ENCODE data around the gene WNT3.
"Not testable (repeated sequence)": the region's sequence is repeated elsewhere in the genome, so short reads cannot be mapped to it uniquely, and the experiment has no call there.

The WNT3 gene

GRCh38 chr17:46811978-46812583 lies 6.4 kb downstream of the WNT3 start:
- no peak for DNase-seq

DNA sequence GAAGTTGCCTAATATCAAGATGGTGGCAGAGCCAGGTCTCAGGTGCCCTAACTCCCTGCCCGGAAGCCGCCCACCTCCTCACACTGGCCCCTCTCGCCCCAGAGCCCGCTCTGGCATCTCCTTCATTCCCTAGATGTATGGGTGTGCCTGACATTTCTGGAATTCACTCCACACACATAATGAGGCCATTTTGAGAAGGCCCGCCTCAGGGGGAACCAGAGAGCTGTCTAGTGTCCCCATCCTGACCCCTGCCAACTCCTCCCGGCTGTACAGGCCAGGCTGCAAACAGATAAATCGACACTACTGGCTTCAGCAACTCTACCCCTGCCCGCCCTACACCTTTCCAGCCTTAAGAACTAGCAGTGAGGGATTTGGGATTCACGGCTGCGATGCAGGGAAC lies 7.7 kb downstream of the WNT3 start:
- no peak for DNase-seq

DNA sequence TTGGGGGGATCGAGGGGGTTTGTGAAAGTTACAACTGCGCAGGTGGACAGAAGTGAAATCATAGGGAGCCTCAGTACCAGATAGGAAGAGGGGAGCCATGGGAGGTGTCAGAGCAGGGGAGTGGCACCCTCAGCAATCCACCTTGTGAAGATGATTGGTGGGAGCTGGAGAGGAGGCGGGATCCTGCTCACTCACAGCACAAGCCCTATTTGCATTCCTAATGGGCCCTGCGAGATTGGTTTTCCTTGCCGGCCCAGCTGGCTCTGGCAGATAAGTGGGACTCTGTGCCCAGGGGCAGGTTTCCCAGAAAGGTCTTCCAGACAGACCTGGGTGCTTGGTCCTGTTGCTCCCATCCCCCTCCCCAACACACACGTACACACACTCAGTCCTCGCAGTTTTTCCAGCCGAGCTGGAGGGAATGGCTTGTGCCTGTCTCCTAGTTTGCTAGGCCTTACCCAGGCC lies 9.4 kb downstream of the WNT3 start:
- no peak for DNase-seq

DNA sequence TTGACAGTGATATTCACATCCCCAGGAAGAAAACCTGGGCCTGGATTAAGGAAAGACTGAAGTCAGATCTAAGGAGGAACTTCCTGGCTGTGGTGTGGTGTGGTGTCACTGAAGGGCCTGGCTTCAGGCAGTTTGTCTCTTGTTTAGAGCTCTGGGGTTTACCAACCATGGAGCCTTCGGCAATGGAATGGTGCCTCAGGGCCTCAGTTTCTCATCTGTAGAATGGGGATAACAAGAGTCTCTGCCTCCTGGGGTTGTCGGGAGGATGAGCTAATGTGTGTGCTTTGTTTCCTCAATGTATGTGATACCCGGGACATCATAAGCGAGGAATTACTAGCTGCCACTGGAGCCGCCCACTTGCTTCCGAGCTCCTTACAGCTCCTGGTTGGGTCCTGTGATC lies 12.7 kb downstream of the WNT3 start:
- no peak for DNase-seq

GRCh38 chr17:46803544-46803943 lies 14.9 kb downstream of the WNT3 start:
- DNase-seq: no peak

DNA sequence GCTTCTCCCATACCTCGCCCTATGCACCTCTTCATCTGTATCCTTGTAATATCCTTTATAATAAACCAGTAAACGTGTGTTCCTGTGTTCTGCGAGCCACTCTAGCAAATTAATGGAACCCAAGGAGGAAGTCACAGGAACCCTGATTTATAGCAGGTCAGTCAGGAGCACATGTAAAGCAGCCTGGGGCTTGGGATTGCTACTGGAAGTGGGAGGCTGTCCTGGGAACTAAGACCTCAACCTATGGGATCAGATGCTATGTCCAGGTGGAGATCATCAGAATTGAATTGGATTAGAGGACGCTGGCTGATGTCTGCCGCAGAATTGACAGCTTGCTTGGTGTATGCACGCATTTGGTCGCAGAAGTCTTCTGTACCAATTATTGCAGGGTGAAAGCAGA lies 15.7 kb downstream of the WNT3 start:
- DNase-seq: no peak

DNA sequence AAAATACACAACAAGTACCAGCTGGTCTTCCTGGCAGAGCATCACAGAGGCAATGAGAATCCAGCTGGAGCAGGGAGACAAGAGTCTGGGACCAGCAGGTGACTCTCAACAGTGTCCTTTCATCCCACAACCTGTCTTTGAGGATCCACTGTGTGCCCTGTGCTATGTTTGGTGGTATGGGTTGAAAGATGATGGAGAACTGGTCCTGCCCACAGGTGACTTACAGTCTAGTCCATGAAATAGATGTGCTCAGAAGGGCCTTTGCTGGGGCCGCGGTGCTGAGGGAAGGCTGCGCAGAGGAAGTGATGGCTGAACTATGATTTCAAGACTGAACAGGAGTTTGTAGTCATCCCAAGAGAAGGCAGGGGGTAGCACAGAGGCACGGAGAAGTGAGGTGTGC lies 17.9 kb downstream of the WNT3 start:
- no peak for DNase-seq

DNA sequence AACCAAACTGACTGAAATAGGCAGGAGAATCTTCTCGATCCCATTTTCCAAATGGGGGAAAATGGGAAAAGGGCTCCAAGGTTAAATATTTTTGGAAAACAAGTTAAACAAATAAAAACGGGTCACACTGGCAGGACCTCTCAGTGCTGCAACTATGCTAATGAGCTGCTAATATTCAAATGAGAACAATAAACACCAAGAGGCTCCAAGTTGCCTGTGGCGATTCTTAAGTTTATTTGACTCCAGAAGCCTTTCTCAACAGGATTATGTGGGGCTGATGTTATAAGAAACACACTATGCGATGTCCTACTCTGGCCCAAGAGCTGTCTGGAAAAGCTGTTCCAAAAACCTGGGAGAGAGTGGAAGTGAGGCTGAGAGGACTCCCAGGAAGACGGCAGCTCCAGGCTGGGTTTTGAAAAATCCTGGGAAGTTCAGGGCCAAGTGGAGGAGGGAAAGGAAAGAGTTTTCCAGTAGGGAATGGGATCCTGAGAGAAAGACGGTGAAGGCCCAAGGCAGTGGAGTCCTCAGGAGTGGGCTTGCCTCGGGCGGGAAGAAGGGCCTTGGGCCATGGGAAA lies 21.4 kb downstream of the WNT3 start:
- no peak for DNase-seq

DNA sequence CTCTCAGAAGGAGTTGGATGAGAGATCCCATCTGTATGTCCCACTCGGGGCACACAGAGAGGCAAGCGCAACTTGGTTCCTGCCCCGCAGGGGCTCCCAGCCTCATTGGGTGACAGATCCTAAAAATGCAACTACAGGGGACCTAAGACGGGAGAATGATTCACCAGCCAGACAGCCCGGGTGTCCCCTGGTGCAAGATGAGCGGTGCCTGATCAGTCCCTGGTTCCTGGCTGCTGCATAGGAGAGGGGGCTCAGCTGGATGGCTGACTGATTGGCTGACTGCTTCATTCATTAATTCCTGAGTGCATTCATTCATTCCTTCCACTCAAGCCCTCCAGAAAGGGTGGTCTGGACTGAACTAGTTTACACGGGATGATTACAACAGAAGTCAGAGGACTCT lies 22.0 kb downstream of the WNT3 start:
- no peak for DNase-seq

- no peak for DNase-seq
Observed at GRCh38 chr17:46796084-46796483, 22.4 kb downstream of the WNT3 start.

GRCh38 chr17:46795379-46795952 lies 23.0 kb downstream of the WNT3 start:
- no peak for DNase-seq

- DNase-seq: no peak
Observed at GRCh38 chr17:46794318-46794717, 24.2 kb downstream of the WNT3 start.

DNA sequence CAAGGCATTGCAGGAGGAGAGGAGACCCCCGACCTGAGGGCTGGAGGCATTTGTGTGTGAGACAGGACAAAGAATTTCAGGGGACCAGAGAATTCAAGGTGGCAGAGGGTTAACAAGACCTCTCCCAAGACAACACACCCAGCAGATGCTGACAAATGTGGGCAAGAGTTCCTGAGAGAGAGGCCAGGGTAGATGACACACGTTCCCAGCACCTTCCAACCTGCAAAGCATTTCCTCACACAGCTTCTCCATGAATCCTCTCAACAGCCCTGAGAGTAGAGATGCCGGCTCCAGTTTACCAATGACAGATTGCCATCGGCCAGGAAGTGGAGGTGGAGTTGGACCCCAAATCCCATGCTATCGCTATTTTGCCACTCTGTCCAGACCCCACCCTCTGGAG lies 25.0 kb downstream of the WNT3 start:
- no peak for DNase-seq

GRCh38 chr17:46793023-46793422 lies 25.5 kb downstream of the WNT3 start:
- not testable (repeated sequence) for DNase-seq

DNA sequence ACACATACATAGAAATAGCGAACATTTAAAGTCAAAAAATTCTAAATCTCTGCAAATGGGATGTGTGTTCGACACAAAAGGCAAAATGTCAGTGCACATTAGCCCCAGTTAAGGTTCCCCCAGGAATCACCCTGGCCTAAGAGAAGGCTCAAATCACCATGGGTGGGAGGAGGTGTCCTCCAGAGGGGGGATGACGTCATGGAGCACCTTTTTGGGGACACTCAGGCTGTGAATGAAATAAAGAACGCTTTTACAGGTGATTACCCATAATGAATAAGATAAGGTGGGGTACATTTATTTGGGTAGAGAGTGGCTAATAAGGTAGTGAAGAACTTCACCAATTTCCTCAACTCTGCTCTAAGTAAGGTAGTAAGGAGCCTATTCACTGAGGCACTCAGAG lies 26.4 kb downstream of the WNT3 start:
- DNase-seq: no peak

DNA sequence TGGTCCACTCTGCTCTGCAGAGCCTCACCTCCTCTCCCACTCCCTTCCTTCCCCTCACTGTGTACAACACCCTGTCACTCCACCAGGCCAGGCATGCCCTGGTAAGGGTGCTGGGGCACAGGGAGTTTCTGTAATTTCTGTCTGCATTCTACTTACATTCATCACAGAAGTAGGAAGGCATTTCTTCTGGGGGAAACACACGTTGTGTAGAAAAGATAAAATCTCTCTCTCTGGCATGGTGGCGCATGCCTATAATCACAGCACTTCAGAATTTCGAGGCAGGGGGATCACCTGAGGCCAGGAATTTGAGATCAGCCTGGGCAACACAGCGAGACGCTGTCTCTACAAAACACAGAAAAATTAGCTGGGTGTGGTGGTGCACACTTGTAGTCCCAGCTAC lies 27.0 kb downstream of the WNT3 start:
- DNase-seq: no peak

GRCh38 chr17:46790216-46790615 lies 28.3 kb downstream of the WNT3 start:
- no peak for DNase-seq

DNA sequence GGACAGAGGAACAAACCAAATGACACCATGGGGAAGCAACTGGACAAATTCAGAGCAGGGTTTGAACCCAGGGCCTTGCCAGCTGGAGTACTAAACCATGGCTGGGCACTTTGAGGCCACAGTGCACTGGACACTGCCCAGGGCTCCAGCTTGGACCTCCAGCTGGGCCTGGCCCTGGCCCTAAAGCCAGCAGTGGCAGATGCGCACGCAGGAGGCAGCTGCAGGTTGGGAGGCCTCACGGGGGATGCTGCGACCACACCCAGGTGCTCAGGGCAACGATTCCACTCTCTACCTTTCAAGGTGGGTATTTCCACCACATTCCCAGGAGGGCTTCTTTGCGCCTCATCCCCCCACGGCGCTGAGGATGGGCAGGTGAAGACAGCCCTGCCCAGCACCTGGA lies 28.9 kb downstream of the WNT3 start:
- DNase-seq: no peak

DNA sequence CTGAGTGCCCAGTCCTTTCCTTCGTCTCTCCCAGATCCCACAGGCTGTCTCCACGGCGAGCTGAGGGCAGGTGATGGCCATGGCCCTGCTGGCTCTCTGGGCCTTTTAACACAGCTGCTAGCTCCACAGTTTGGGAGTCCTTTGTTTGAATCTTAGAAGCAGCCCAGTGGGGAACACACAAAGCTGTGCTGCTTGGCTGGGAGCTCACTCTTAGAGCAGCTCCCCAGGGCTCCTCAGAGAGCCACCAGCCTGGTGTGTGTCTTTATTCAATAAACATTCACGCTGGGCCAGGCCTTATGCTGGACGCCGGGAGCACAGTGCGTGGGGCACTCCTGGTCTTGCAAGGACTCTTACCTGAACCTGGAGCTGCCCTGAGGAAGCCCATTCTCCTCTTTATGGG lies 29.7 kb downstream of the WNT3 start:
- no peak for DNase-seq

GRCh38 chr17:46788300-46788699 lies 30.2 kb downstream of the WNT3 start:
- DNase-seq: no peak

- DNase-seq: no peak
Observed at GRCh38 chr17:46787478-46787877, 31.0 kb downstream of the WNT3 start.

GRCh38 chr17:46785696-46786095 lies 32.8 kb downstream of the WNT3 start:
- no peak for DNase-seq

DNA sequence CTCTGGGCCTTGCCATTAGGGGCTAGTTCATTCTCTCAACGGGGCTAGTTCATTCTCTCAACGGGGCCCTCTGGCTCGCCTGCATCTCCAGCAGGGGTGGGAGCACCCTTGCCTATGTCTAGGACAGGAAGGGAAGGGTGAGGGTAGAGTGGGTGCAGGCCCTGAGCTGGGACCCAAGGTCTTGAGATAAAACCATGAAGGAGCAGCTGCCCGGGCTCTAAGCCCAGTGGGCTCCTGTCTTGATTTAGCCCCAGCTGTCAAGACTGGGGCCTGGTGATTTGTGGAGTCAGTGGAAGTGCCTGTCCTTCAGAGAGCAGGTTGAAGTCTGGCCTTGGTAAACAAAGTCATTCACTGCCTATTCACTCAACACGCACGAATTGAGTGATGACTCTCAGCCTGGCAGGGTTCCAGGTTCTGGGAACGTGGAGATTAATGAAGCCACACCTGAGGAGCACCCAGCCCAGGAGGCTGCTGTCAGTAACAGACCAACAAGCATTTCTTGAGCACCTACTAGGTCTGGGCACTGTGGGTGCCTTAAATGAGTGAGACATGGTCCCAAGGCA lies 35.4 kb downstream of the WNT3 start:
- no peak for DNase-seq

- no peak for DNase-seq
Observed at GRCh38 chr17:46782250-46782953, 36.1 kb downstream of the WNT3 start.

All from retina (tissue), 1 donor.